Activated CD4-positive, alpha-beta T cell treated with anti-CD3 and anti-CD28 coated beads for 4 hours (primary cell): ENCODE measurements around the gene SLC25A11.
A peak's percentile ranks its signal among the peaks of the same experiment; 100 is the strongest.
"Not testable (repeated sequence)": the region's sequence is repeated elsewhere in the genome, so short reads cannot be mapped to it uniquely, and the experiment has no call there.

Experiments used
- DNase-seq, 2 donors: peaks; one replicate each; pipeline ENCODE4 v3.0.0-alpha.2; 2020

Gene SLC25A11

DNA sequence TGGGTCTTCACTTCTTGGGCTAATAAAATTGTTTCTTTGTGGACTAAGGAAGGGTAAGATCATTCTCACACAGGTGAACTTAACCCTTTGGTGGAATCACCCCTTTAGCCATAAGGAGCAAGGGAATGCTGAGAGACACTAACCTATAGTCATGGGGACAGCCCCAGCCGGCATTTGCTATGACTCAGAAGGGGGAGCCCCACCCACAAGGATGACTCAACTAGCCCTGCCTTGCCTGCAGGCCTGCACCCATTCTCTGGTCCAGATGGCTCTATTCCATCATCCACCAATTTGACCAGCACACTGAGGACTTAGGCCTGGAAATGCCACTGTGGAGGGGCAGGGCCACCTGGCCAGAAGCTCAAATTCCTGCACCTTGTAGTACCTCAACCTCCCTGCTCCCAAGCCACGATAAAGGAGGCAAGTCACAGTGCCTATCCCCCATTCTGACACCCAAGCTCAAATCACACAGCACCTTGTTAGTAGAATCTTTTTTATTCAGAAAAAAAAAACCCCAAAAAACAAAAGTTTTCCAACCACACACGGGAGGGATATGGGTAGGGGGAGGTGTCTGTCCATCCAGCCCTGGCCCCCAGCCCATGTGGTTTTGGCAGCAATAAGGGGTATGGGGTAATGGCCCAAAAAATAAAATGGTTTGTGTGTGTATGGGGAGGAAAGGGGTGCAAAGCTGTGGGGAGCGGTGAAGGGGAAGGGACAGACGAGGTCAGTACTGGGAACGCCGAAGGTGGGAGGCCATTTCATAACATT lies 5.5 kb upstream of the SLC25A11 start:
- peak; percentile 84 to 87 for DNase-seq

GRCh38 chr17:4944554-4945175 lies 4.8 kb upstream of the SLC25A11 start:
- peak in 1 of 2 donors; percentile 28 for DNase-seq

- DNase-seq, result peak in 1 of 2 donors; percentile 47
Observed at GRCh38 chr17:4944163-4944553, 4.3 kb upstream of the SLC25A11 start.

- DNase-seq, result no peak
Observed at GRCh38 chr17:4942760-4943508, 3.1 kb upstream of the SLC25A11 start.

DNA sequence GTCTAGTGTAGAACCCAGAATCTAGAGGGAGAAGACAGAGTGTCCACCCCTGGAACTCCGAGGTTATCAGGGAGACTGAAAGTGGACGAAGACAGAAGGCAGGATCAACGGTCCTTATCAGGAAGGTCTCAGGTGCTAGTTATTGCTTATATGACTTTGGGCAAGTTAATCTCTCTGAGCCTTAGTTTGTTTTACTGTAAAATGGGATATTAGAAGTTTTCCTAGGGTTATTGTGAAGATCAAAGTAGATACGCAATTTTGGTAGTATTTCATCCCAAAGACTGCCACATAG lies 1.4 kb upstream of the SLC25A11 start:
- no peak for DNase-seq

- peak in 1 of 2 donors; percentile 37 for DNase-seq
Observed at GRCh38 chr17:4940555-4941318, 891 bp upstream of the SLC25A11 start.

DNA sequence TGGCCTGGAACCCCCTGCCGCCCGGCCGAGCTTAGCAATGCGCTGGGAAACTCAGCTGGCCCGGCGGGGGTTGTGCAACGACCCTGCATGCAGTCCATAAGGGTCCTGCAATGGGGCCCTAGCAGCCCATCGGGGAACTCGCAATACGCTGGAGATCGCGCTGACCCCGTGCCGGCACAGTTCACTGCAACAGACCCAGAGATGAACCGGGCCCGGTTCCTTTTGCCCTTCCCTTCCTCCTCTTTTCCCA lies 375 bp downstream of the SLC25A11 start:
- peak in 1 of 2 donors; percentile 31 for DNase-seq

- DNase-seq, result no peak
Observed at GRCh38 chr17:4938688-4939545, 929 bp downstream of the SLC25A11 start.

DNA sequence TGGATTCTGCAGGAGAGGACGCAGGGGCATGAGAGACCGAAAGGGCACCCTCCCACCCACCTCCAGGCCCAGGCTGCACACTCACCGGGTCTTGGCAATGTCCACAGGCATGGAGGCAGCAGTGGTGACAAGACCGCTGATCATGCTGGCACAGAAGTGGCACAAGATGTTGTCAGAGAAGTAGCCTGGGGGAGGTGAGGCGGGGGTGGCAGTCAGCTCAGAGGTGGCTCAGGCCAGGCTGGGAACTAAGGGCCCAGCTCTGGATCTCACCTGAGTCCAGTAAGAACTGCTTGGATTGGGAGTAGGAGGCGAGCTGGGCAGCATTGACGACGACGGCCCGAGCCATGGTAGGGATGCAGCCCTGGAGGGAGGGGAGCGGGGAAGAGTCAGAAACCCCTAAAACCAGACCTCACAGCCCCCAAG lies 1.8 kb downstream of the SLC25A11 start:
- DNase-seq, result no peak

- no peak for DNase-seq
Observed at GRCh38 chr17:4937553-4937952, 2.3 kb downstream of the SLC25A11 start.

GRCh38 chr17:4936436-4936835 lies 3.4 kb downstream of the SLC25A11 start:
- no peak for DNase-seq

DNA sequence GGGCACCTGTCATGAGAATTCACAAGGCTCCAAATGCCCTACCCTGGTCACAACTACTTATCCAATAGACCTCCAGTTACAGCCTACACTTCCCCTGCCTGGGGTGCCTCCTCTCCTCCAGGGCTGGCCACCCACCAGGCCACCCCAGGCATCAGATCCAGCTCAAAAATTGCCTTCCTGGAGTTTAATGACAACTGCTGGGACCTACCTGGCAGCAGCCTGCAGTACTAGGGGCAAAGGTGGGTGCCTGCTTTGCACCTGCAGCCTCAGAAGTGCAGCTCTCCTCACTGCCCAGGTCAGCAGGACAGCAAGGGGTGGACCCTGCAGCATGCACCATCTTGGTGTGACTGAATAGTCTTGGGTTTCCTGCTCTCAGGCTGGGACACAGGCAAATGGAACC lies 4.2 kb downstream of the SLC25A11 start:
- no peak for DNase-seq

- no peak for DNase-seq
Observed at GRCh38 chr17:4934173-4934979, 5.5 kb downstream of the SLC25A11 start.

DNA sequence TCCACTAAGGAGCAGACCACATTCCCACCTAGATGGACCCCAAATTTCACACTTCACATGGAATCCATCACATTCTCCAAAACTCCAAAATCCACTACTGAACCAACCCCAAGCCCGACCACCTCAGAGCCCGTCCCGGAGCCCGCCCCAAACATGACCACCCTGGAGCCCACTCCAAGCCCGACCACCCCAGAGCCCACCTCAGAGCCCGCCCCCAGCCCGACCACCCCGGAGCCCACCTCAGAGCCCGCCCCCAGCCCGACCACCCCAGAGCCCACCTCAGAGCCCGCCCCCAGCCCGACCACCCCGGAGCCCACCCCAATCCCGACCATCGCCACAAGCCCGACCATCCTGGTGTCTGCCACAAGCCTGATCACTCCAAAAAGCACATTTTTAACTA lies 6.2 kb downstream of the SLC25A11 start:
- DNase-seq, result no peak

GRCh38 chr17:4932756-4933155 lies 7.1 kb downstream of the SLC25A11 start:
- no peak for DNase-seq

DNA sequence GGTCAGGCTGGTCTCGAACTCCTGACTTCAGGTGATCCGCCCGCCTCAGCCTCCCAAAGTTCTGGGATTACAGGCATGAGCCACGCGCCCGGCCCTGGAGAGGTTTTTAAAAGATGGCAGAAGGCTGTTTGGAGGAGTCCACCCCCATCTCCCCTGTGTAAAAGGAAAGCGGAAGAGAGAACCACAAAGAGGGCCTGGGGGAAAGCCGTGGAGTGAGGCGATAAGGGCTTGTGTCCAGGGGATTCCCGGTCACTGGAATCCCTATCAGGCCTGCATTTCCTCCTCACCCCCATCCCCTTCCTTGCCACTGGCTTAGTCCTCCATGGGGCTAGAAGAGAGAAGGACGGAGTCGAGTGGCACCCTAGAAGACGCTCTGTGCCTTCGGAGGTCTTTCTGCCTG lies 7.9 kb downstream of the SLC25A11 start, which contains the start of gene GP1BA:
Gene GP1BA, plus strand, starts transcription at position 315 of the 400 bp plus-strand sequence. CDS start 328 bp downstream, outside the sequence.
- no peak for DNase-seq

GRCh38 chr17:4928881-4929280 lies 11.0 kb downstream of the SLC25A11 start:
- DNase-seq, result no peak

GRCh38 chr17:4926577-4927335 lies 13.1 kb downstream of the SLC25A11 start:
- DNase-seq, result not testable (repeated sequence)

DNA sequence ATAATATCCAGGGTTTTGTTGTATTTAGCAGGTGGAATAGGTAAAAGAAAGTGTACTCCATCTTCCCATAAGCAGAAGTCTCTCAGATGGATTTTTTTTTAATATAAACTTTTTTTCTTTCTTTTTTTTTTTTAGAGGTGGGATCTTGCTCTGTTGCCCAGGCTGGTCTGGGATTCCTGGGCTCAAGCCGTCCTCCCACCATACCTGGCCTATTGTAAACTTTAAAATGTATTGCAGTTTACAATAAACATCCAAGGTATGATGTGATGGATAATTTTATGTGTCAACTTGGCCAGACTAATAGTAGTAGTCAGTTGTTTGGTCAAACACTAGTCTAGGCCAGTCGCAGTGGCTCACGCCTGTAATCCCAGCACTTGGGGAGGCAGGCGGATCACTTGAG lies 18.5 kb downstream of the SLC25A11 start:
- no peak for DNase-seq

GRCh38 chr17:4920351-4921048 lies 19.3 kb downstream of the SLC25A11 start:
- DNase-seq, result no peak
